NCI-H1417 (cell line): ENCODE results near the gene NEGR1.
A peak's percentile ranks its signal among the peaks of the same experiment; 100 is the strongest.
"Not testable (repeated sequence)": the region's sequence is repeated elsewhere in the genome, so short reads cannot be mapped to it uniquely, and the experiment has no call there.

Experiments
- DNase-seq, 3 experiments: peaks; one replicate each; lab custom pipeline; 2025; lab: John Stamatoyannopoulos, UW

Gene NEGR1

GRCh38 chr1:71944006-71944405 is 338.3 kb downstream of the NEGR1 start:
- DNase-seq: no peak

DNA sequence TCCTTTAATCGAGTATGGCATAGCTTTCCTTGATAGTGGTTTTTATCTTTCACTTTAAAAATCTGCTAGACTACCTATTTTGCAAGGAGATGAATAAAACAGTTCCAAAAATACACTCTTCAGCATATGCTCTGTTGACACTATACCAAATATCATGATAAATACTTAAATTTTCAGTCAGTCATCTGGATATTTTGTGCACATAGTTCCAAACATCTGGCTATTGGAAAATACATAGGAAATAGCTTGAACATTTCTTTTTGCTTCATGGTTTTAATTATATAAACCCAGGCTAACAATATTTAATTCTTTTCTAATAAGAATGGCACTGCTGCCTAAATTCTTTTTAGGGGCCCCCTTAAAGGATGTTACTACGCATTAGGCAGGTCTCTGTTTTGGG is 342.1 kb downstream of the NEGR1 start:
- DNase-seq: no peak

- DNase-seq: no peak
Observed at GRCh38 chr1:71930511-71930910, 351.8 kb downstream of the NEGR1 start.

- no peak for DNase-seq
Observed at GRCh38 chr1:71921935-71922559, 360.3 kb downstream of the NEGR1 start.

DNA sequence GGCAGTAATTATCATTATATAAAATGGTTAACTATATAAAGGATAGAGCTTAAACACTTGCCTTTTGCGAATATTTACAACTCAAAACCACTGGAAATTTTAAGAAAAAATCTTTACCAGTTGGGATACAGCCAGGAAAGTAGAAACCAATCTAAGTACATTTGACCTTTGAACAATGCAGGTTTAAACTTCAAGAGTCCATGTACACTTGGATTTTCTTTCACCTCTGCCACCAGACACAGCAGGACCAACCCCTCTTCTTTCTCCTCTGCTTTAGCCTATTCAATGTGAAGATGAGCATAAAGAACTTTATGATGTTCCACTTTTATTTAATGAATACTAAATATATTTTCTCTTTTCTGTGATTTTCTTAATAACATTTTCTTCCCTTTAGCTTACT is 361.1 kb downstream of the NEGR1 start:
- no peak for DNase-seq

DNA sequence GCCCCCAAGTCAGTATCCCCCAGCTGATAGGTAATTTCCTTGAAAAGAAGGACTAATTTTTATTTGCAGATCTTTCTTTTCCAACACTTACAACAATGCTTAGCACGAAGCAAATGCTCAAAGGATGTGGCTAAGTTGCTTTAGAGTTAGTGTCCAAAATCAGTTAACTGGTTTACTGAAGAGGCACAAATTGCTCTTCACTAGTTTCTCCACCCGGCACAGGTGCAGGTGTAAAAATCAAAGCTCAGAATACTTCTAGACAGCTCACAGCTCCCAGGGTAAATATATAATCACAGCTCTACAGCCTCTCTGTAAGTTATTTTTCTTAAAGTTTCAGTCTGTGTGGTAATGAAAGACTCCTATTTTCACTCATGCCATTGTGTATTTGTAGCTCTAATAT is 361.8 kb downstream of the NEGR1 start:
- no peak for DNase-seq

DNA sequence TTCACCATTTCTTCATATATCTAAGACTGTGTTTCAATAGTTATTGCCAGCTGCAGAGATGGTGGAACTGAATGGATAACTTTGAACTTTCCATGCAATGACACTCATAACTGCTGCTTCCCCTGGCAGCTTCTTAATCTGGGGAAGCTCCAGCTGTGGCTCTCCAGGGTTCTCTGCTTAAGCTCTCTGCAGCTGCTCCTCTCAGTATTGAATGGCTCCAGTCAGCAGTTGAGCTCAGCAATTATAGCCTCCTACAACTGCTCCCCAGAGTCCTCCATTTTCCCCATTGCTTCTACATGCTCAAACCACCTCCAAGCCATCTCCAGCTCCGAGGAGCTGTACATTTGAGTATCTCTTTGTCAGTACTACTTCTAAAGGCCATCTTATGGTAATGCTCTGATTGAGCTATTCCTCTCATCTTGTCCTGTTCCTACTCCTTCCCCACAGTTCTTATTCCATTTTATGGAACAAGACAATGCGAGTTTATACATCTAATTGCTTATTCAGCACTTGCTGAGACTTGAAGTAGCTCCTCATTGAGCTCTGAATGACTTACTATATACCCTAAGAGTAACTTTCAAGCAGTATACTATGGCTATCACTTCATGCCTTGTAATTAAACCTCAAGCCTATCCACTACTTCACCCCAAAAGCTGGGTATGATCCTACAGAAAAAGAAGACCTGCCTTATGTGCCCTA is 362.4 kb downstream of the NEGR1 start:
- peak in 2 of 3 experiments; percentile 15 to 47 for DNase-seq

DNA sequence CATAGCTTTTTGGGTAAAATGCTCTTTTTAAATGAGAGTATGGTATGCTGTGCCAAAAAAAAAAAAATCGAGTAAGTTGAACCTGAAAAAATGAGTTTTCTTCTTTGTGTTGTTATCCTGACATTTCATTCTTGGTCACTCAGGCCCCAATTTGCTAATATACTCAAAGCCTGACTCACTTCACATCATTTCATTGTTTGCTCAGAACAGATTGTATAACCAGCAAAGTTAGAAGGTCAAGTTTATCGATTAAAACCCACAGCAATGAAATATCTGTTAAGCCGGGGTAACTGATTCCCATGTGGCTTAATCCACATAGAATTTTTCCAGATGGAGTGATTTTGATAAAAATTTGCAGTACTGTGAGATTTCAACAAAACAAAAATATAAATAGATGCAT is 363.7 kb downstream of the NEGR1 start:
- DNase-seq: no peak

- no peak for DNase-seq
Observed at GRCh38 chr1:71916894-71917293, 365.4 kb downstream of the NEGR1 start.

DNA sequence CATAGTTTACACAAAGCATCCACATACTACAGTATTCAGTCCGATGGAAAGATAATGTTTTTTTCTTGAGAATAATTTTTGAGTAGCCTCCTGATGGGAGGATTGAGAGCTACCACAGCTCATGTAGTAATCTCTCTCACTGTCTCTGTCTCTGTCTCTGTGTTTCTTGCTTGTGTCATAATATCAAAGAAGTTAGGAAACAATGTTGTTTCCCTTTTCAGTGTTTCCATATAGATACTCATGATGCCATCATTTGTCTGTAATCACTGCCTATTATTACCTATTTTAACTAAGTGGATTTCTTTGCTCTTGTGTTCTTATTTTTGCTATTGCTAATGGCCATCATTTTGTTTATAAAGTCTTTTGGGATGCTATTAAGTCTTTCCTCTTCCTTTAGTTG is 367.7 kb downstream of the NEGR1 start:
- DNase-seq: no peak

DNA sequence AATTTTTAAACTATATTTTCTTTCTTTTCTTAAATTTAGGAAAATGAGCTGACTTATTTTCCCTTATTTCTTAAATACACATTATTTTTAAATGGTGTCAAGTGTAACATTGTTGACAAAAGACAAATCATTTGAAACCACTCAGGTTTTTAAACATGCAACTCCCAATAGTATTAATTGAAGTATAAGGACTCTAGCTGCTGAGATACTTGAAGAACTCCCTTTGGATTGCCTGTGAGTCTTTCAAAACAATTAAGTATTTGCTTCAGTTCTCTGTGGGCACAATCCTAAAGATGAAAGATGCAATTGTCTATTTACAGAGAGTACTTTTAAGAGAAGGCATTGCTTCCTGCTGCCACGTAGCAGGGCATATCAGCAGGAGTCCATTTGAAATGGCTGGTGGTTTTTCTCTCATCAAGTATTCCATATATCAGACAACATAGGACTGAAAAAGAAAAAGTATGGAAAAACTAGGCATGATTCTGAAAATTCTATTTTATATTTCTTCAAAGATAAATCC is 373.4 kb downstream of the NEGR1 start:
- DNase-seq: peak; percentile 3 to 70 (median 40)

- no peak for DNase-seq
Observed at GRCh38 chr1:71908303-71908702, 374.0 kb downstream of the NEGR1 start.

DNA sequence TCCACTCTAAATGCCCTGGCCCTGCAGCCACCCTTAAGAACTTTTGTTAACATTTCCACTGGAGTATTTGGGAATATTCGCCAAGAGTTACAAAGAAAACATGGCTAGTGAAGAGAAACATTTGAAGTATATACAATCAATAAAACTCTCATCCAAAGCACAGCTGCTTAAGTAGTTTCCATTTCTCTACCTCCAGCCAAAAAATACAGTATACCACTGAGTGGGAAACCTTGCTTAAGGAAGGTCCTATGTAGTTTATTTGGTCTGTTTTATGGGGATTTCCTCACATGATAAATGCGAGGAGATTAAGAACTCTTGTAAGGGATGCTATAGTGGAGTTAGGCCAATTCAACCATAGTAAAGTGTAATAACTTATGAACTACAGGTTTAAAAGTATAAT is 382.5 kb downstream of the NEGR1 start:
- DNase-seq: no peak

DNA sequence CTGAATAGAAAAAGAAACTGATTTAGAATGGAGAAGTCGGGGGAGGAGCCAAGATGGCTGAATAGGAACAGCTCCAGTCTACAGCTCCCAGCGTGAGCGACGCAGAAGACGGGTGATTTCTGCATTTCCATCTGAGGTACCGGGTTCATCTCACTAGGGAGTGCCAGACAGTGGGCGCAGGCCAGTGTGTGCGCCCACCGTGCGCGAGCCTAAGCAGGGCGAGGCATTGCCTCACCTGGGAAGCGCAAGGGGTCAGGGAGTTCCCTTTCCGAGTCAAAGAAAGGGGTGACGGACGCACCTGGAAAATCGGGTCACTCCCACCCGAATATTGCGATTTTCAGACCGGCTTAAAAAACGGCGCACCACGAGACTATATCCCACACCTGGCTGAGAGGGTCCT is 394.2 kb downstream of the NEGR1 start:
- DNase-seq: not testable (repeated sequence)

DNA sequence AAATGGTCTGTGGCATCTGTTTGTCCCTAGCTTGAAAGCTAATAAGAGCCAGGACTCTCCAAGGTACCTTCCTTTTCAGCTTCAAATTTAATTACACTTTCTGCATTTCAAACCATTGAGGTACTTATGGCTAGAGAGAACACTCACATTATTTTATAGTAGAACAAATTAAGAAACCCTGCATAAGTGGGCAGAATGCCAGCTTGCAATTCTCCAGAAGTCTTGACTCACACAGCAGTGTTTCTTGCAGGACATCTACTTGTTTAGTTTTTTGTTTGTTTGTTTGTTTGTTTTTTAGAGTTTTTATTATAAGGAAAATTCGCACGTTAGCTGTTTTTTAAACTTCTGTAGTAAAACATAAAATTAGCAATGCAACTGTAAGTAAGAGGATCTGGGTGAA is 397.2 kb downstream of the NEGR1 start:
- peak in 1 of 3 experiments; percentile 58 for DNase-seq

DNA sequence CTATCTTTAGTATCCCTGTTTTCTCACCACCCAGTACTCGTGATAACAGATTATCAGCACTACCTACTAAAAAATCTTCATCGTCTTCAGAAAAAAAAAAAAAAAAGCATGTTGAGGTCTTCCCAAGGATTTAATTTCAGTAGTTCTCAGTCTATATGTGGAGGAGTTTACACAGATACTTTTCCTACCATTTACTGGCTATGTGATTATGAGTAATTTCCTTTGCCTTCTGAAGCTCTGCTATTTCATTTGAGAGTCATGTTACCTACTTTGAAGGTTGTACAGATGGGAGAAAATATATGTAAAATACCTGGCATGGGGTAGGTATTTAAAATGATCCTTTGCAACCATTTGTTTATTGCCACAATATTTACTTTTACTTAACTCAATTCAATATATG is 399.7 kb downstream of the NEGR1 start:
- DNase-seq: peak in 1 of 3 experiments; percentile 16

DNA sequence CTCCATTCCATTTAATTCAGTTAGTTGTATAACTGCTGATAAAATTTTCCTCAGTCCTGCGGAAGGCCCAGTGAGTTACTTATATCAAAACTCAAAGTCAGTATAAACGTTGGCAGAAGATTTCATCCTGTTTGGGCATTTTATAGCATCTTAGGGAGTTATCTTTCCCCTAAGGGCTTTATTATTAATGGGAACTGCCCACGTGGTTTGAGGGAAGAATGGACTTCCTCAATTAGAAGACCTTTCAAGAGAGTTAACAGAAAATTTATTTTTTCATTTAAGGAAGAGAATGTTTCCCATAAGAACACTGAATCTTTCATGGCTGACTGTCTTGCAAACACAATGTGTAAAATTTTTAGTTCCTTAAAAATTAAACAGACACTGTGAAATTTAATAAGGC is 400.1 kb downstream of the NEGR1 start:
- no peak for DNase-seq

DNA sequence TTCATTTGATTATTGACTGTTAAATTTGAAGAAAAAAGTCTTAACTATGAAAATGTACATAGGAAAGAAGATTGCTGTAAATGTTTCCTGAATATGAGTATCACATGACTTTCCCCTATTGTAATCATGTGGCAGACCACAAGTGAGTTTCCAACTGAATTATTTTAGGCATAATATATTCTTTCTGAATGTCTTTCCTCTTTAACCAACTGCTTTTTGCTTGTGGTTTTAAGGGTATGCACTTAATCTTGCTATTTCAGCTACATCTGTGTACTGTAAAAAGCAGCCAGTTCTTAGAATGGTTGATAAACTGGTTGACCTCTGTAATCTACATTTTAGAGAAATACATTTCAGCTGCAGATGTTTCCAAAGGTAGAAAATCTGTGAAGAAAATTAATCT is 400.7 kb downstream of the NEGR1 start:
- DNase-seq: no peak

DNA sequence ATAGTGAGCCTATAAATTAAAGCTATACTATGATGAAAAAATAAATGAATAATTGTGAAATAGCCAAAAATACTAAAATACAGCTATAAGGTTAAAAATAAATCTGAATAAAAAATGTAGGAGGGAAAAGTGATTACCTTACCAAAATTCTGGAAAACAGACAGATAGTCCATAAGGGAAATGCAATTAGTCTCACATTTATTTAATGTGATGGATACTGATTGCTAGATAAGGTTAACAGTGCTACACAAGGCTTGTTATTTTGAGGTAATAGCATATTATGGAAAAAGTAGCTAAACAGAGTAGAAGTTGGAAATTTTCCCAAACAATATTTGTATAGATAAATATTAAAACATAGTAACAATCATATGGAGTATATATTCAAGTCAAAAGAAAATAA is 413.0 kb downstream of the NEGR1 start:
- no peak for DNase-seq

DNA sequence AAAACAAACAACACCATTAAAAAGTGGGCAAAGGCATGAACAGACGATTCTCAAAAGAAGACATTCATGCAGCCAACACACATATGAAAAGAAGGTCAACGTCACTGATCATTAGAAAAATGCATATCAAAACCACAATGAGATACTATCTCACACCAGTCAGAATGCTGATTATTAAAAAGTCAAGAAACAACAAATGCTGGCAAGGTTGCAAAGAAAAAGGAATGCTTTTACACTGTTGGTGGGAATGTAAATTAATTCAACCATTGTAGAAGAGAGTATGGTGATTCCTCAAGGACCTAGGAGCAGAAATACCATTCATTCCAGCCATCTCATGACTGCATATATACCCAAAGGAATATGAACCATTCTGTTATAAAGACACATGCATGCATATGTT is 419.6 kb downstream of the NEGR1 start:
- no peak for DNase-seq

DNA sequence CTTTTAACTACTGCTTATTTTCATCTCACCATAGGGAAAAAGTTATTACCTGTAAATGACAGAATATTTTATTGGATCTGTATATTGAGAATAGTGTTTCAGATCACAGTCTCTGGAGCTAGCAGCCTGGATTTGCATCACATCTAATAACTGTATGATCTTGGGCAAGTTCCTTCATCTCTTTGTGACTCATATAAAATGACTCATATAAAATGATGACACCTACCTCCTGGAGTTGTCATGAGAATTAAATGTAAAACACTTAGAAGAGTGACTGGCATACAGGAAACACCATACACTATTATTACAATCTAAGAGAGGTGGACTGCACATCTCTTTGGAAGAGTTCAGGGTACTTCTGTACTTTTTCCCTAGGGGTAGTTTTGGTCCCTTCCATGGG is 421.3 kb downstream of the NEGR1 start:
- no peak for DNase-seq

GRCh38 chr1:71859806-71860205 is 422.5 kb downstream of the NEGR1 start:
- no peak for DNase-seq

DNA sequence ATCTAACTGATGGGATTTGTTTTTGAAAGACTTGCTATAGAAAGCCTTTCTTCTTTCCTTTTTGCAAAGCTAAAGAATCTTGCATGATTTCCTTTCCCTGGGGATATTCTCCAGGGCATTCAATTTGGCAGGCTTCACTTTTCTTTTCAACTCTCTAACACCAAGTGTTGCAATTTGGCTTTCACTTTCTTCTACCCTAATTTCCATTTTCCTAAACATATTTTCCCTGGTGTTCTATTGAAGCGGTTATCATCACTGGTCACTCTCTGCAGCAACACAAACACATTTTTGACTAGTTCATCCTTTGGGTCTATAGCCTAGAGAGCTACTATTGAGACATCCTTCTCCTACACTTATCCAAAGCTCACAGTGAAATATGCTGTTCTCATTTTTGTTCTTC is 424.5 kb downstream of the NEGR1 start:
- no peak for DNase-seq

- DNase-seq: no peak
Observed at GRCh38 chr1:71853360-71853759, 429.0 kb downstream of the NEGR1 start.
